Measurements from ENCODE around the gene RFX4. TPM values are rescaled to one million over a fixed set of nuclear protein-coding genes. Genes with fewer than 3 reads are reported as not detected.

The RFX4 gene
- total and polyA plus RNA-seq, 9 of the 15 experiments (the other 6 are each of a cell fraction or from before 2014, with no cell fraction given) = not detected

- Histone ChIP-seq H3K27me3 (ENCODE audit: control insufficient read depth in 2 of 2, insufficient read depth in 2 of 2, low read length in 2 of 2) (peaks cover 4 to 29% of the 10 kb centered on the region in 2 experiments; a peak in 2 of 5 replicates), H3K4me3 (no peak overlapping the region), H3K36me3 (ENCODE audit: control insufficient read depth, insufficient read depth, low read length) (no peaks in the 10 kb centered on the region), H3K4me1 (replicated peaks in 1 of 2; ENCODE audit: control insufficient read depth in 2 of 2, insufficient read depth in 2 of 2, low read length in 2 of 2) (no peaks in the 10 kb centered on the region), H3K4me2 (ENCODE audit: insufficient read depth, low read length) (no peak overlapping the region), H2AFZ (ENCODE audit: low read depth, low read length) (no peak overlapping the region), H3K9me1 (ENCODE audit: control insufficient read depth, insufficient read depth, low read length) (no peaks in the 10 kb centered on the region), H3K9me3 (replicated peaks; ENCODE audit: control insufficient read depth, insufficient read depth, low read depth, low read length) (no peaks in the 10 kb centered on the region), H3K79me2 (ENCODE audit: control insufficient read depth, insufficient read depth, low read length) (no peaks in the 10 kb centered on the region), H3K27ac (ENCODE audit: extremely low read depth, low read depth, low read length) (no peak overlapping the region), H3K9ac (ENCODE audit: insufficient read depth in 1 of 2, low read depth in 2 of 2, low read length in 2 of 2) (no peak overlapping the region), H4K20me1 (replicated peaks; ENCODE audit: control insufficient read depth, insufficient read depth, low read length) (no peaks in the 10 kb centered on the region)
- in situ Hi-C loops (cut with MboI) (no loop called here), intact Hi-C loops (cut with micrococcal nuclease) (loop anchor here (5.0 to 10.0 kb wide), 2 partner anchors 236 to 296 kb away; no protein-coding TSS in a partner anchor)
- no peak for FAIRE-seq
- no peak for DNase-seq (ENCODE audit: extremely low read depth in 1 of 4, low spot score in 3 of 4)
- WGBS (ENCODE audit: insufficient coverage, low coverage, missing lambda C conversion rate) = 0% methylated on average over 3 of the region's 3 CpGs
- POLR2A ChIA-PET = no interaction called here
- ATAC-seq = no peak
- CTCF ChIA-PET (ENCODE audit: low intra/inter-chr PET ratio) = no interaction called here
- no TSS peak for BruUV-seq (replicated peaks)
- no peak for TF ChIP-seq SIN3A (IDR thresholded peaks at IDR 0.05; ENCODE audit: borderline replicate concordance in 2 of 2, control insufficient read depth in 1 of 2, low read depth in 2 of 2, low read length in 2 of 2)
- TF ChIP-seq REST (IDR thresholded peaks at IDR 0.05; ENCODE audit: borderline replicate concordance) = no peak
- no peak for TF ChIP-seq REST (CRISPR knock-in tag; IDR thresholded peaks at IDR 0.05; ENCODE audit: low read depth)
- no peak for TF ChIP-seq MYBL2 (IDR thresholded peaks at IDR 0.05; ENCODE audit: low read depth)
- TF ChIP-seq MYBL2 (CRISPR knock-in tag; IDR thresholded peaks at IDR 0.05; ENCODE audit: borderline replicate concordance) = no peak
- TF ChIP-seq, protein P1, sequence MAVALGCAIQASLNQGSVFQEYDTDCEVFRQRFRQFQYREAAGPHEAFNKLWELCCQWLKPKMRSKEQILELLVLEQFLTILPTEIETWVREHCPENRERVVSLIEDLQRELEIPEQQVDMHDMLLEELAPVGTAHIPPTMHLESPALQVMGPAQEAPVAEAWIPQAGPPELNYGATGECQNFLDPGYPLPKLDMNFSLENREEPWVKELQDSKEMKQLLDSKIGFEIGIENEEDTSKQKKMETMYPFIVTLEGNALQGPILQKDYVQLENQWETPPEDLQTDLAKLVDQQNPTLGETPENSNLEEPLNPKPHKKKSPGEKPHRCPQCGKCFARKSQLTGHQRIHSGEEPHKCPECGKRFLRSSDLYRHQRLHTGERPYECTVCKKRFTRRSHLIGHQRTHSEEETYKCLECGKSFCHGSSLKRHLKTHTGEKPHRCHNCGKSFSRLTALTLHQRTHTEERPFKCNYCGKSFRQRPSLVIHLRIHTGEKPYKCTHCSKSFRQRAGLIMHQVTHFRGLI (CRISPR knock-in tag; IDR thresholded peaks at IDR 0.05) = no peak
- no peak for TF ChIP-seq NCOR1 (IDR thresholded peaks at IDR 0.05)
- TF ChIP-seq CBFA2T3 (IDR thresholded peaks at IDR 0.05) = no peak
- no peak for TF ChIP-seq HEY1 (CRISPR knock-in tag; IDR thresholded peaks at IDR 0.05; ENCODE audit: borderline replicate concordance)
- no peak for TF ChIP-seq MIER1 (IDR thresholded peaks at IDR 0.05; ENCODE audit: low read depth)
- TF ChIP-seq ERF (CRISPR knock-in tag; IDR thresholded peaks at IDR 0.05) = no peak
- TF ChIP-seq ARID3B (CRISPR knock-in tag; IDR thresholded peaks at IDR 0.05; ENCODE audit: borderline replicate concordance) = no peak
- no peak for TF ChIP-seq ZNF75A (CRISPR knock-in tag; IDR thresholded peaks at IDR 0.05)
These were observed 98.4 kb downstream of the RFX4 start for GRCh38 chr12:106681210-106681609.
